CD14-positive monocyte (primary cell): ENCODE measurements around the gene DTNA. TPM values are rescaled to one million over a fixed set of nuclear protein-coding genes. Genes with fewer than 3 reads are reported as not detected.

Experiments
- DNase-seq, 3 donors: peaks; one replicate each; pipeline ENCODE4 v3.0.0-alpha.2; 2011 to 2022
- H2AFZ ChIP-seq: 2 replicates; pipeline ENCODE4 v1.6.0; 2012; ENCODE audit warnings: mild to moderate bottlenecking, low read depth, low read length, inconsistent platforms; ENCODE audit not compliant: insufficient read depth, poor library complexity, severe bottlenecking
- H3K27ac ChIP-seq, 2 donors: 1 replicate in 1 of 2; 2 replicates in 1 of 2; pipeline ENCODE4 v1.5.1; 2012 to 2013; ENCODE audit warnings: low read length in 2 of 2, control low read depth in 1 of 2, inconsistent platforms in 1 of 2, low read depth in 1 of 2, mild to moderate bottlenecking in 1 of 2
- H3K27me3 ChIP-seq, 2 donors: one replicate each; pipeline versions ENCODE4 v1.6.0 to v1.6.1; 2011 to 2013; ENCODE audit warnings: low read length in 2 of 2; ENCODE audit not compliant: control insufficient read depth in 2 of 2, insufficient read depth in 2 of 2
- H3K36me3 ChIP-seq, 2 donors: replicated peaks in 1 of 2; 1 replicate in 1 of 2; 2 replicates in 1 of 2; pipeline versions ENCODE4 v1.5.1 to v1.6.1; 2012 to 2013; ENCODE audit warnings: low read length in 2 of 2, control low read depth in 1 of 2, inconsistent platforms in 1 of 2, mild to moderate bottlenecking in 1 of 2; ENCODE audit not compliant: insufficient read depth in 2 of 2, control insufficient read depth in 1 of 2
- H3K4me1 ChIP-seq, 2 donors: 1 replicate in 1 of 2; 2 replicates in 1 of 2; pipeline versions ENCODE4 v1.5.1 to v1.6.1; 2012 to 2013; ENCODE audit warnings: low read length in 2 of 2, control low read depth in 1 of 2, inconsistent platforms in 1 of 2, mild to moderate bottlenecking in 1 of 2, moderate library complexity in 1 of 2; ENCODE audit not compliant: insufficient read depth in 2 of 2, control insufficient read depth in 1 of 2
- H3K4me2 ChIP-seq: replicated peaks from 2 replicates; pipeline ENCODE3; 2012; ENCODE audit warnings: low read length, moderate library complexity, mild to moderate bottlenecking; ENCODE audit not compliant: poor library complexity, severe bottlenecking; ENCODE audit errors: extremely low read depth
- H3K4me3 ChIP-seq, 3 experiments: fragments of 200-600 bp in 1 of 3; sonication (generic) in 1 of 3; replicated peaks in 1 of 3; 1 replicate in 2 of 3; 2 replicates in 1 of 3; pipeline ENCODE4 v1.5.1; 2011 to 2013; ENCODE audit warnings: low read length in 3 of 3, mild to moderate bottlenecking in 3 of 3, control low read depth in 2 of 3, low read depth in 2 of 3, inconsistent platforms in 1 of 3, moderate library complexity in 1 of 3
- H3K79me2 ChIP-seq: 2 replicates; pipeline ENCODE4 v1.6.0; 2012; ENCODE audit warnings: mild to moderate bottlenecking, control low read depth, inconsistent platforms, low read length, moderate library complexity; ENCODE audit not compliant: insufficient read depth
- H3K9ac ChIP-seq: 2 replicates; pipeline ENCODE4 v1.6.0; 2017; ENCODE audit warnings: low read length, mild to moderate bottlenecking; ENCODE audit not compliant: insufficient read depth, poor library complexity, severe bottlenecking
- H3K9me3 ChIP-seq, 2 donors: replicated peaks in 1 of 2; 1 replicate in 1 of 2; 2 replicates in 1 of 2; pipeline versions ENCODE4 v1.5.1 to v1.6.1; 2012 to 2013; ENCODE audit warnings: low read length in 2 of 2, control low read depth in 1 of 2; ENCODE audit not compliant: control insufficient read depth in 1 of 2, insufficient read depth in 1 of 2
- H4K20me1 ChIP-seq: 2 replicates; pipeline ENCODE4 v1.6.0; 2012; ENCODE audit warnings: mild to moderate bottlenecking, low read length, control low read depth, moderate library complexity; ENCODE audit not compliant: insufficient read depth
- H3K27ac Mint-ChIP-seq, 7 donors: one replicate each; pipeline ENCODE4 v1.8.0; 2020; ENCODE audit warnings: mild to moderate bottlenecking in 7 of 7, mixed read lengths in 7 of 7, moderate library complexity in 6 of 7, inconsistent platforms in 2 of 7
- H3K27me3 Mint-ChIP-seq, 3 donors: one replicate each; pipeline ENCODE4 v1.8.0; 2021 to 2022; ENCODE audit warnings: low read depth in 3 of 3, mild to moderate bottlenecking in 3 of 3, mixed read lengths in 3 of 3, moderate library complexity in 3 of 3, inconsistent platforms in 1 of 3
- H3K36me3 Mint-ChIP-seq, 2 donors: one replicate each; pipeline ENCODE4 v1.8.0; 2020; ENCODE audit warnings: mixed read lengths in 2 of 2, inconsistent platforms in 1 of 2, mild to moderate bottlenecking in 1 of 2
- H3K4me1 Mint-ChIP-seq: one replicate; pipeline ENCODE4 v1.8.0; 2020; ENCODE audit warnings: mild to moderate bottlenecking, mixed read lengths
- H3K4me3 Mint-ChIP-seq, 2 donors: one replicate each; pipeline ENCODE4 v1.8.0; 2020; ENCODE audit warnings: mild to moderate bottlenecking in 2 of 2, mixed read lengths in 2 of 2, moderate library complexity in 1 of 2
- H3K9me3 Mint-ChIP-seq, 7 donors: one replicate each; pipeline ENCODE4 v1.8.0; 2020 to 2022; ENCODE audit warnings: mixed read lengths in 7 of 7, mild to moderate bottlenecking in 6 of 7, moderate library complexity in 6 of 7, inconsistent platforms in 2 of 7
- CTCF ChIP-seq: fragments of 200-600 bp; IDR thresholded peaks from one replicate; pipeline ENCODE4 v1.8.0; 2022; ENCODE audit warnings: antibody characterized with exemption, mild to moderate bottlenecking
- WGBS: methylation state at CpG from one replicate; pipeline ENCODE4 v1.1.5; 2013; ENCODE audit warnings: missing lambda C conversion rate; ENCODE audit not compliant: insufficient coverage; 5-methylcytosine and 5-hydroxymethylcytosine counted together
- intact Hi-C, 2 donors: fragments of 100-400 bp; cut with micrococcal nuclease; formaldehyde crosslinking; loops; one replicate each; pipeline versions ENCODE4 v1.15.0 to v1.15.1; 2023
- polyA plus RNA-seq, 3 donors: library from polyadenylated mRNA; depleted of rRNA in 1 of 3; unstranded in 2 of 3; stranded (reverse) in 1 of 3; fragments of 300-500 nt in 2 of 3; fragments of >200 nt in 1 of 3; fragmentation: Illumina TruSeq in 2 of 3; gene quantifications; 1 replicate in 2 of 3; 2 replicates in 1 of 3; pipeline ENCODE4 v1.2.3, GENCODE V29; 2012 to 2021

The DTNA gene
- polyA plus RNA-seq, 3 donors: 0.53 to 2.3 (median 0.76) TPM

- Mint-ChIP-seq H3K27me3 (peaks cover 0 to 3% (median 2%) of the 10 kb centered on the region in 3 donors), H3K4me1 (peaks cover 8% of the 10 kb centered on the region), H3K9me3 (no peaks in the 10 kb centered on the region), H3K27ac (no peak overlapping the region), H3K4me3 (no peak overlapping the region), H3K36me3 (no peaks in the 10 kb centered on the region)
- Histone ChIP-seq H2AFZ (no peak overlapping the region), H3K36me3 (no peaks in the 10 kb centered on the region), H3K4me3 (no peak overlapping the region), H3K4me1 (no peaks in the 10 kb centered on the region), H3K9me3 (no peaks in the 10 kb centered on the region), H4K20me1 (no peaks in the 10 kb centered on the region), H3K27ac (no peak overlapping the region), H3K9ac (no peak overlapping the region), H3K79me2 (no peaks in the 10 kb centered on the region), H3K4me2 (no peak overlapping the region), H3K27me3 (no peaks in the 10 kb centered on the region)
- intact Hi-C loops: no loop called here
- no peak for DNase-seq
- TF ChIP-seq CTCF: no peak
- WGBS: 100% methylated on average over 3 of the region's 5 CpGs
These were observed 148.1 kb downstream of the DTNA start for GRCh38 chr18:34858188-34858587.

- no peak for TF ChIP-seq CTCF
- no peaks in the 10 kb centered on the region for H3K9me3 ChIP-seq
- no peaks in the 10 kb centered on the region for H4K20me1 ChIP-seq
- no peak overlapping the region for H3K27ac ChIP-seq
- intact Hi-C loops: no loop called here
- no peaks in the 10 kb centered on the region for H3K27me3 ChIP-seq
- no peak overlapping the region for H2AFZ ChIP-seq
- no peaks in the 10 kb centered on the region for H3K36me3 ChIP-seq
- Mint-ChIP-seq H3K27me3 (peaks cover 0 to 3% (median 2%) of the 10 kb centered on the region in 3 donors), H3K9me3 (peaks cover 0 to 2% (median 0%) of the 10 kb centered on the region in 7 donors), H3K4me1 (peaks cover 8% of the 10 kb centered on the region), H3K36me3 (no peaks in the 10 kb centered on the region), H3K4me3 (no peak overlapping the region), H3K27ac (no peak overlapping the region)
- H3K9ac ChIP-seq: no peak overlapping the region
- no peaks in the 10 kb centered on the region for H3K4me1 ChIP-seq
- no peak overlapping the region for H3K4me2 ChIP-seq
- H3K79me2 ChIP-seq: no peaks in the 10 kb centered on the region
- H3K4me3 ChIP-seq: no peak overlapping the region
- DNase-seq: no peak
- WGBS: no CpG with 5 or more reads among the region's 7 CpGs
These were observed 149.4 kb downstream of the DTNA start for GRCh38 chr18:34859496-34859895.
